ENCODE measurements around the gene STARD13. TPM values are rescaled to one million over a fixed set of nuclear protein-coding genes. Genes with fewer than 3 reads are reported as not detected.

The STARD13 gene
- total RNA-seq, 1 donor from 2014 or later: 35.0 TPM

GRCh38 chr13:33058776-33059327 is 226.7 kb downstream of the STARD13 start:
- DNase-seq (ENCODE audit: low read depth, low spot score): no peak

GRCh38 chr13:33057019-33057780 is 228.4 kb downstream of the STARD13 start:
- no peak for DNase-seq (ENCODE audit: low read depth, low spot score)

GRCh38 chr13:33053397-33054066 is 232.0 kb downstream of the STARD13 start:
- no peak for DNase-seq (ENCODE audit: low read depth, low spot score)
